SK-N-SH (cell line): ENCODE data around the gene ALG11. TPM values are rescaled to one million over a fixed set of nuclear protein-coding genes. Genes with fewer than 3 reads are reported as not detected.
"Not testable (repeated sequence)": the region's sequence is repeated elsewhere in the genome, so short reads cannot be mapped to it uniquely, and the experiment has no call there.

Source experiments
- CTCF ChIA-PET: fragments of 300-600, 350-600 bp; formaldehyde crosslinking; extraction: SDS; loops from one replicate; lab custom pipeline; 2021; lab: Yijun Ruan, JAX
- POLR2A ChIA-PET: fragments of 350-600 bp; sonication (Branson Sonifier 250); formaldehyde crosslinking; extraction: SDS; loops from one replicate; lab custom pipeline; 2020; ENCODE audit warnings: antibody characterized with exemption, inconsistent platforms; lab: Yijun Ruan, JAX
- DNase-seq: peaks from one replicate; pipeline ENCODE4 v3.0.0; 2012
- H2AFZ ChIP-seq: fragments of 200-600 bp; sonication (generic); 2 replicates; pipeline ENCODE4 v1.8.1; 2016; ENCODE audit warnings: antibody characterized with exemption, mild to moderate bottlenecking, low read depth
- H3F3A ChIP-seq: fragments of 200-600 bp; sonication (generic); replicated peaks from 2 replicates; pipeline ENCODE3; 2016; ENCODE audit warnings: antibody characterized with exemption, mild to moderate bottlenecking; ENCODE audit not compliant: insufficient read depth
- H3K27ac ChIP-seq, 2 experiments: fragments of 200-500 bp in 1 of 2; fragments of 200-600 bp in 1 of 2; sonication (Bioruptor generic) in 1 of 2; sonication (generic), shearing (Covaris generic) in 1 of 2; 2 replicates each; pipeline versions ENCODE4 v1.5.1 to v1.6.1; 2014 to 2016; ENCODE audit warnings: low read depth in 2 of 2, inconsistent platforms in 1 of 2, low read length in 1 of 2, mild to moderate bottlenecking in 1 of 2, mixed read lengths in 1 of 2
- H3K27me3 ChIP-seq: fragments of 200-600 bp; sonication (generic), shearing (Covaris generic); 2 replicates; pipeline ENCODE4 v1.6.1; 2016; ENCODE audit warnings: mixed run types; ENCODE audit not compliant: insufficient read depth
- H3K36me3 ChIP-seq, 2 experiments: fragments of 200-500 bp in 1 of 2; fragments of 200-600 bp in 1 of 2; sonication (Bioruptor generic) in 1 of 2; sonication (generic) in 1 of 2; replicated peaks in 1 of 2; 2 replicates each; pipeline versions ENCODE3 to v1.5.1; 2014 to 2016; ENCODE audit warnings: low read length in 1 of 2, mild to moderate bottlenecking in 1 of 2; ENCODE audit not compliant: insufficient read depth in 2 of 2, control insufficient read depth in 1 of 2
- H3K4me1 ChIP-seq, 2 experiments: fragments of 200-500 bp in 1 of 2; fragments of 200-600 bp in 1 of 2; sonication (Bioruptor generic) in 1 of 2; sonication (generic), shearing (Covaris generic) in 1 of 2; 2 replicates each; pipeline versions ENCODE4 v1.5.1 to v1.6.1; 2014 to 2016; ENCODE audit warnings: low read depth in 1 of 2, low read length in 1 of 2, mixed run types in 1 of 2; ENCODE audit not compliant: insufficient read depth in 2 of 2, control insufficient read depth in 1 of 2
- H3K4me2 ChIP-seq: fragments of 200-600 bp; sonication (generic), shearing (Covaris generic); 2 replicates; pipeline ENCODE4 v1.6.1; 2017; ENCODE audit warnings: mixed run types
- H3K4me3 ChIP-seq, 2 experiments: fragments of 200-500 bp in 1 of 2; fragments of 200-600 bp in 1 of 2; sonication (Bioruptor generic) in 1 of 2; sonication (generic), shearing (Covaris generic) in 1 of 2; 2 replicates each; pipeline versions ENCODE4 v1.5.1 to v1.8.1; 2014 to 2016; ENCODE audit warnings: low read depth in 2 of 2, inconsistent platforms in 1 of 2, low read length in 1 of 2, mild to moderate bottlenecking in 1 of 2, mixed read lengths in 1 of 2, moderate library complexity in 1 of 2
- H3K79me2 ChIP-seq: fragments of 200-600 bp; sonication (generic); 2 replicates; pipeline ENCODE4 v1.8.1; 2017; ENCODE audit warnings: mild to moderate bottlenecking; ENCODE audit not compliant: insufficient read depth
- H3K9ac ChIP-seq: fragments of 200-600 bp; sonication (generic); 2 replicates; pipeline ENCODE4 v1.6.1; 2017; ENCODE audit warnings: mixed run types
- H3K9me2 ChIP-seq: fragments of 200-600 bp; sonication (generic); 2 replicates; pipeline ENCODE4 v1.6.1; 2017; ENCODE audit warnings: mixed run types
- H3K9me3 ChIP-seq: fragments of 200-600 bp; sonication (generic); 2 replicates; pipeline ENCODE4 v1.6.1; 2017; ENCODE audit warnings: mixed run types, mild to moderate bottlenecking, moderate library complexity
- H4K20me1 ChIP-seq: fragments of 200-600 bp; sonication (generic); 2 replicates; pipeline ENCODE4 v1.6.1; 2017; ENCODE audit warnings: mild to moderate bottlenecking, mixed run types; ENCODE audit not compliant: insufficient read depth
- CHD2 ChIP-seq: fragments of 150-350 bp; IDR thresholded peaks from 2 replicates; pipeline ENCODE4 v1.6.1; 2018; ENCODE audit warnings: low read length; ENCODE audit not compliant: partially characterized antibody
- EP300 ChIP-seq, 2 experiments: IDR thresholded peaks; 2 replicates each; pipeline versions ENCODE4 v1.4.0 to v1.6.1; 2012; ENCODE audit warnings: borderline replicate concordance in 1 of 2, low read depth in 1 of 2, low read length in 1 of 2
- EZH2phosphoT487 ChIP-seq: fragments of 200-600 bp; sonication (generic); IDR thresholded peaks from 2 replicates; pipeline ENCODE4 v1.6.1; 2017; ENCODE audit warnings: low read depth, mixed run types, mild to moderate bottlenecking, antibody characterized with exemption, moderate library complexity, borderline replicate concordance
- FOXJ3 ChIP-seq: sonication (generic); formaldehyde crosslinking; IDR thresholded peaks from 2 replicates; pipeline ENCODE4 v1.5.1; 2020; ENCODE audit warnings: mild to moderate bottlenecking, missing genetic modification reagents
- GATA2 ChIP-seq: sonication (generic); formaldehyde crosslinking; IDR thresholded peaks from 2 replicates; pipeline ENCODE4 v1.5.0; 2020; ENCODE audit warnings: mild to moderate bottlenecking, missing genetic modification reagents
- MEF2A ChIP-seq: IDR thresholded peaks from 2 replicates; pipeline ENCODE4 v1.4.0; 2012; ENCODE audit warnings: low read depth, borderline replicate concordance
- MXI1 ChIP-seq: IDR thresholded peaks from 2 replicates; pipeline ENCODE4 v1.6.1; 2012; ENCODE audit warnings: mild to moderate bottlenecking, low read depth, low read length, improper control_type of control experiment
- NRF1 ChIP-seq: IDR thresholded peaks from 2 replicates; pipeline ENCODE4 v1.6.1; 2012; ENCODE audit warnings: low read depth, mild to moderate bottlenecking, low read length
- POLR2AphosphoS5 ChIP-seq: IDR thresholded peaks from 2 replicates; pipeline ENCODE4 v1.6.1; 2012; ENCODE audit warnings: low read depth, low read length
- RAD21 ChIP-seq: IDR thresholded peaks from 2 replicates; pipeline ENCODE4 v1.6.1; 2012; ENCODE audit warnings: mild to moderate bottlenecking, low read length
- RCOR1 ChIP-seq: fragments of 150-350 bp; IDR thresholded peaks from 2 replicates; pipeline ENCODE4 v1.6.1; 2017; ENCODE audit warnings: antibody characterized with exemption, low read length
- RXRA ChIP-seq: IDR thresholded peaks from 2 replicates; pipeline ENCODE4 v1.4.0; 2012; ENCODE audit warnings: low read depth, mild to moderate bottlenecking, borderline replicate concordance
- SIN3A ChIP-seq: IDR thresholded peaks from 2 replicates; pipeline ENCODE4 v1.6.1; 2012; ENCODE audit warnings: low read depth, mild to moderate bottlenecking, low read length, moderate library complexity, borderline replicate concordance
- SMC3 ChIP-seq: IDR thresholded peaks from 2 replicates; pipeline ENCODE4 v1.6.1; 2012; ENCODE audit warnings: low read depth, low read length, improper control_type of control experiment
- YY1 ChIP-seq: IDR thresholded peaks from 2 replicates; pipeline ENCODE4 v1.4.0; 2012; ENCODE audit warnings: low read depth, mild to moderate bottlenecking
- WGBS: methylation state at CpG from one replicate; pipeline ENCODE4 v1.1.6; 2017; ENCODE audit warnings: low lambda C conversion rate; 5-methylcytosine and 5-hydroxymethylcytosine counted together
- polyA plus RNA-seq, 3 experiments: library from polyadenylated mRNA; depleted of rRNA; stranded (reverse); fragments of >200 nt; gene quantifications; 2 replicates each; pipeline ENCODE4 v1.2.3, GENCODE V29; 2012
- TF ChIP-seq, protein P1 (sequence below): IDR thresholded peaks from 2 replicates; pipeline ENCODE4; 2012
- TF ChIP-seq, protein P2 (sequence below): fragments of 150-350 bp; IDR thresholded peaks from 2 replicates; pipeline ENCODE4 v1.6.1; 2017; ENCODE audit warnings: antibody characterized with exemption, low read length, low read depth, borderline replicate concordance
- TF ChIP-seq, protein P3 (sequence below): IDR thresholded peaks from 2 replicates; pipeline ENCODE4 v1.4.0; 2012; ENCODE audit warnings: low read depth
- TF ChIP-seq, protein P4 (sequence below): IDR thresholded peaks from 2 replicates; pipeline ENCODE4 v1.4.0; 2012; ENCODE audit warnings: low read depth, borderline replicate concordance

The ALG11 gene
- polyA plus RNA-seq, 1 of the 3 experiments (the other 2 are of a cell fraction): 5.0 TPM

DNA sequence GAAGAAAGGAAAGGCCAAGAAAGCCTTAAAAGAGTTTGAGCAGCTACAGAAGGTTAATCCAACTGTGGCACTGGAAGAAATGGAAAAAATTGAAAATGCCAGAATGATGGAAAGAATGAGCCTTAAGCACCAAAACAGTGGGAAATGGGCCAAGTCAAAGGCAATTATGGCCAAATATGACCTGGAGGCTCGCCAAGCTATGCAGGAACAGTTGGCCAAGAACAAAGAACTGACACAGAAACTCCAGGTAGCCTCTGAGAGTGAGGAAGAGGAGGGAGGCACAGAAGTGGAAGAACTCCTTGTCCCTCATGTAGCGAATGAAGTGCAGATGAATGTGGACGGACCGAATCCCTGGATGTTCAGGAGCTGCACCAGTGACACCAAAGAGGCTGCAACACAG is 17.4 kb downstream of the ALG11 start:
- H3K9me2 ChIP-seq: no peaks in the 10 kb centered on the region
- no peak overlapping the region for H3K4me2 ChIP-seq
- POLR2A ChIA-PET: no interaction called here
- no peak overlapping the region for H3K4me3 ChIP-seq
- no peaks in the 10 kb centered on the region for H3K9me3 ChIP-seq
- no peaks in the 10 kb centered on the region for H3F3A ChIP-seq
- H3K27me3 ChIP-seq: no peaks in the 10 kb centered on the region
- H3K27ac ChIP-seq: no peak overlapping the region
- TF ChIP-seq FOXJ3 (CRISPR knock-in tag): no peak
- TF ChIP-seq RXRA: no peak
- no peak for TF ChIP-seq EZH2phosphoT487
- TF ChIP-seq RAD21: no peak
- TF ChIP-seq, protein P1, sequence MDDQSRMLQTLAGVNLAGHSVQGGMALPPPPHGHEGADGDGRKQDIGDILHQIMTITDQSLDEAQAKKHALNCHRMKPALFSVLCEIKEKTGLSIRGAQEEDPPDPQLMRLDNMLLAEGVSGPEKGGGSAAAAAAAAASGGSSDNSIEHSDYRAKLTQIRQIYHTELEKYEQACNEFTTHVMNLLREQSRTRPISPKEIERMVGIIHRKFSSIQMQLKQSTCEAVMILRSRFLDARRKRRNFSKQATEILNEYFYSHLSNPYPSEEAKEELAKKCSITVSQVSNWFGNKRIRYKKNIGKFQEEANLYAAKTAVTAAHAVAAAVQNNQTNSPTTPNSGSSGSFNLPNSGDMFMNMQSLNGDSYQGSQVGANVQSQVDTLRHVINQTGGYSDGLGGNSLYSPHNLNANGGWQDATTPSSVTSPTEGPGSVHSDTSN: no peak
- no peak for TF ChIP-seq SIN3A
- no peak for TF ChIP-seq RCOR1
- TF ChIP-seq, protein P2, sequence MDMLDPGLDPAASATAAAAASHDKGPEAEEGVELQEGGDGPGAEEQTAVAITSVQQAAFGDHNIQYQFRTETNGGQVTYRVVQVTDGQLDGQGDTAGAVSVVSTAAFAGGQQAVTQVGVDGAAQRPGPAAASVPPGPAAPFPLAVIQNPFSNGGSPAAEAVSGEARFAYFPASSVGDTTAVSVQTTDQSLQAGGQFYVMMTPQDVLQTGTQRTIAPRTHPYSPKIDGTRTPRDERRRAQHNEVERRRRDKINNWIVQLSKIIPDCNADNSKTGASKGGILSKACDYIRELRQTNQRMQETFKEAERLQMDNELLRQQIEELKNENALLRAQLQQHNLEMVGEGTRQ: no peak
- TF ChIP-seq SMC3: no peak
- no peak for TF ChIP-seq NRF1
- TF ChIP-seq POLR2AphosphoS5: no peak
- TF ChIP-seq MEF2A: no peak
- no peak for TF ChIP-seq GATA2 (CRISPR knock-in tag)
- TF ChIP-seq, protein P3, sequence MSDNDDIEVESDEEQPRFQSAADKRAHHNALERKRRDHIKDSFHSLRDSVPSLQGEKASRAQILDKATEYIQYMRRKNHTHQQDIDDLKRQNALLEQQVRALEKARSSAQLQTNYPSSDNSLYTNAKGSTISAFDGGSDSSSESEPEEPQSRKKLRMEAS: no peak
- no peak for TF ChIP-seq YY1
- no peak for TF ChIP-seq MXI1
- no peak for TF ChIP-seq CHD2
- no peak for TF ChIP-seq EP300 (IDR thresholded peaks at IDR 0.05; ENCODE audit: borderline replicate concordance in 1 of 2, low read depth in 1 of 2, low read length in 1 of 2)
- TF ChIP-seq, protein P4, sequence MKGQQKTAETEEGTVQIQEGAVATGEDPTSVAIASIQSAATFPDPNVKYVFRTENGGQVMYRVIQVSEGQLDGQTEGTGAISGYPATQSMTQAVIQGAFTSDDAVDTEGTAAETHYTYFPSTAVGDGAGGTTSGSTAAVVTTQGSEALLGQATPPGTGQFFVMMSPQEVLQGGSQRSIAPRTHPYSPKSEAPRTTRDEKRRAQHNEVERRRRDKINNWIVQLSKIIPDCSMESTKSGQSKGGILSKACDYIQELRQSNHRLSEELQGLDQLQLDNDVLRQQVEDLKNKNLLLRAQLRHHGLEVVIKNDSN: no peak
- no peak overlapping the region for H2AFZ ChIP-seq
- CTCF ChIA-PET: interaction anchor here (0.9 kb wide), 1 partner anchor 134 kb away, joined by 3 read pairs; no protein-coding TSS in a partner anchor
- peaks cover 30 to 40% of the 10 kb centered on the region in 2 experiments for H3K36me3 ChIP-seq
- DNase-seq: no peak
- H3K79me2 ChIP-seq: peaks cover 13% of the 10 kb centered on the region
- H3K9ac ChIP-seq: no peak overlapping the region
- WGBS: 98% methylated on average over 4 of the region's 4 CpGs
- no peaks in the 10 kb centered on the region for H3K4me1 ChIP-seq
- H4K20me1 ChIP-seq: no peaks in the 10 kb centered on the region

DNA sequence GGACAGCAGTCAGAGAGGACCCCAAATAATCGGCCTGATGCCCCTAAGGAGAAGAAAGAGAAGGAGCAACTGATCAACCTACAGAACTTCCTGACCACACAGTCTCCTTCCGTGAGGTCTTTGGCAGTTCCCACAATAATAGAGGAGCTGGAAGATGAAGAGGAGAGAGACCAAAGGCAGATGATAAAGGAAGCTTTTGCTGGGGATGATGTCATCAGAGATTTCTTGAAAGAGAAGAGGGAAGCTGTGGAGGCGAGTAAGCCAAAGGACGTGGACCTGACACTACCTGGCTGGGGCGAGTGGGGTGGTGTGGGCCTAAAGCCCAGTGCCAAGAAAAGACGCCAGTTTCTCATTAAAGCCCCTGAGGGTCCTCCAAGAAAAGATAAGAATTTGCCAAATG is 18.2 kb downstream of the ALG11 start:
- H3K9me2 ChIP-seq, H4K20me1 ChIP-seq, H3K4me3 ChIP-seq, H3K4me2 ChIP-seq, H3K9ac ChIP-seq, H3K27ac ChIP-seq, H3K9me3 ChIP-seq, H2AFZ ChIP-seq, DNase-seq, POLR2A ChIA-PET, H3K27me3 ChIP-seq, H3K4me1 ChIP-seq, H3F3A ChIP-seq: not testable (repeated sequence)
- CTCF ChIA-PET: interaction anchor here (0.9 kb wide), 1 partner anchor 135 kb away, joined by 3 read pairs; no protein-coding TSS in a partner anchor
- H3K79me2 ChIP-seq: peaks cover 13% of the 10 kb centered on the region
- 99% methylated on average over 6 of the region's 6 CpGs for WGBS
- H3K36me3 ChIP-seq: peaks cover 22 to 32% of the 10 kb centered on the region in 2 experiments
